GM12801 (cell line): Measurements from ENCODE around the gene FIG4.

Source experiments
- CTCF ChIP-seq: IDR thresholded peaks from one replicate; pipeline ENCODE4 v1.5.1; 2011; ENCODE audit warnings: control low read depth; ENCODE audit not compliant: insufficient read length; ENCODE audit errors: extremely low read depth

FIG4 gene

GRCh38 chr6:109747221-109747620 lies 56.1 kb downstream of the FIG4 start:
- TF ChIP-seq CTCF = no peak

GRCh38 chr6:109759098-109759955 lies 68.2 kb downstream of the FIG4 start:
- no peak for TF ChIP-seq CTCF

- TF ChIP-seq CTCF = no peak
Measured at GRCh38 chr6:109760208-109760607, 69.1 kb downstream of the FIG4 start.

GRCh38 chr6:109762166-109762565 lies 71.1 kb downstream of the FIG4 start:
- TF ChIP-seq CTCF = no peak

- no peak for TF ChIP-seq CTCF
Measured at GRCh38 chr6:109762769-109763441, 71.8 kb downstream of the FIG4 start.

- no peak for TF ChIP-seq CTCF
Measured at GRCh38 chr6:109766167-109766566, 75.1 kb downstream of the FIG4 start.

- TF ChIP-seq CTCF = no peak
Measured at GRCh38 chr6:109767961-109768360, 76.9 kb downstream of the FIG4 start.
